Adrenal gland (tissue), 12 donors: ENCODE measurements around the gene FAM193B. TPM values are rescaled to one million over a fixed set of nuclear protein-coding genes. Genes with fewer than 3 reads are reported as not detected.
"Not testable (repeated sequence)": the region's sequence is repeated elsewhere in the genome, so short reads cannot be mapped to it uniquely, and the experiment has no call there.

ENCODE experiments used
- DNase-seq, 7 donors: peaks; one replicate each; pipeline ENCODE4 v3.0.0-alpha.2; 2019 to 2020
- H3K27ac ChIP-seq, 5 donors: fragments of 200-600 bp; sonication (generic) in 4 of 5; 1 replicate in 3 of 5; 2 replicates in 2 of 5; pipeline versions ENCODE4 v1.5.1 to v1.8.0; 2016 to 2020; ENCODE audit warnings: mild to moderate bottlenecking in 1 of 5
- H3K27me3 ChIP-seq: fragments of 200-600 bp; 2 replicates; pipeline ENCODE4 v1.8.0; 2021
- H3K36me3 ChIP-seq, 2 donors: fragments of 200-600 bp; replicated peaks in 1 of 2; 1 replicate in 1 of 2; 2 replicates in 1 of 2; pipeline versions ENCODE4 v1.5.1 to v1.8.0; 2018 to 2022
- H3K4me1 ChIP-seq, 2 donors: fragments of 200-600 bp; replicated peaks in 1 of 2; 1 replicate in 1 of 2; 2 replicates in 1 of 2; pipeline versions ENCODE4 v1.5.1 to v1.8.0; 2018 to 2021
- H3K4me3 ChIP-seq, 4 donors: fragments of 200-600 bp; sonication (generic) in 3 of 4; one replicate each; pipeline ENCODE4 v1.5.1; 2016 to 2018
- H3K9me3 ChIP-seq, 3 donors: fragments of 200-600 bp; sonication (generic) in 1 of 3; replicated peaks in 1 of 3; 1 replicate in 2 of 3; 2 replicates in 1 of 3; pipeline versions ENCODE4 v1.5.1 to v1.8.0; 2016 to 2021
- CTCF ChIP-seq, 6 experiments: fragments of 450-650 bp in 4 of 6; fragments of 200-600 bp in 2 of 6; sonication (generic) in 1 of 6; IDR thresholded peaks; 1 replicate in 5 of 6; 2 replicates in 1 of 6; pipeline versions ENCODE4 v1.5.1 to v1.8.0; 2016 to 2021; ENCODE audit warnings: antibody characterized with exemption in 6 of 6, mild to moderate bottlenecking in 2 of 6, moderate library complexity in 1 of 6
- POLR2A ChIP-seq, 2 donors: fragments of 450-650 bp; IDR thresholded peaks; one replicate each; pipeline ENCODE4 v1.6.1; 2017; ENCODE audit warnings: antibody characterized with exemption in 2 of 2, mild to moderate bottlenecking in 2 of 2, moderate library complexity in 1 of 2
- WGBS, 4 donors: extraction: QIAGEN DNeasy Blood & Tissue Kit in 2 of 4; methylation state at CpG; one replicate each; pipeline versions ENCODE4 v1.1.5 to v1.1.7; 2013 to 2017; 5-methylcytosine and 5-hydroxymethylcytosine counted together
- intact Hi-C, 2 donors: fragments of 100-400 bp; cut with DNase I; formaldehyde crosslinking; loops; one replicate each; pipeline versions ENCODE4 v1.14.1 to v1.15.0; 2022 to 2023
- polyA plus RNA-seq, 3 donors: library from polyadenylated mRNA; stranded (reverse); fragments of 200-250 nt in 2 of 3; fragments of 350-450 nt in 1 of 3; fragmentation: Illumina TruSeq in 1 of 3; extraction: RNeasy Lipid Tissue Mini Kit (QIAGEN cat#74804) in 1 of 3; gene quantifications; one replicate each; pipeline ENCODE4 v1.2.3, GENCODE V29; 2013 to 2014
- total RNA-seq, 9 donors: library from RNA; depleted of rRNA in 4 of 9; stranded (reverse); fragments of >200 nt in 4 of 9; fragments of 120-200 nt in 1 of 9; fragmentation: NEBNext Ultra II Directional in 1 of 9; extraction: Animal tissue kit (Norgen Biotek cat#: 25700) in 1 of 9; gene quantifications; one replicate each; pipeline versions ENCODE4 v1.1.0 to v1.2.4, GENCODE V29; 2013 to 2023
- donor health status: healthy with polysubstance abuse.
- donor health status: Bipolar disorder and iron deficiency.
- donor health status: DM: yes; HTN: yes; CAD: no.
- donor health status: DM: no; HTN: no; CAD: no.
- donor health status: DM: no; HTN: no; CAD: no.
- donor health status: DM: yes; HTN: yes; CAD: no.

FAM193B gene
- total and polyA plus RNA-seq, 12 donors, result 18.4 to 851 (median 44.0) TPM

DNA sequence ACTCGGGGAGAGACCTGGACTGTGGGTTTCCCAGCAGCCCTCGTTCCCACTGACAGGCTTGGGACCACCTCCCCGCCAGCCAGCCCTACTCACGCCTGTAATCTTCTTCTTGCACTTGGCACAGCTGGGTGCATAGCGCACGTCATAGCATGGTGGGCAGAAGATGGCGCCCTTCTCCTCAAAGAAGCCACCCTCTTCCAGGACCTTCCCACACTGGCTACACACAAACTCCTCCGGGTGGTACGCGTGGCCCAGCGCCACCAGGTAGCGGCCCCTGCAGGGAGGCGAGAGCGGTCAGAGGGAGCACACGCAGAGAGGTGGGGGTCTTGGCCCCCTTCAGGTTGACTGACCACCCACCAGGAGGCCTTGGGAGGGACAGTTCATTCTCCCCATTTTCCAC is 66.4 kb downstream of the FAM193B start:
- Histone ChIP-seq H3K4me1 (no peaks in the 10 kb centered on the region), H3K4me3 (no peak overlapping the region), H3K27me3 (no peaks in the 10 kb centered on the region), H3K9me3 (no peaks in the 10 kb centered on the region), H3K27ac (no peak overlapping the region), H3K36me3 (peaks cover 0 to 41% of the 10 kb centered on the region in 2 donors)
- TF ChIP-seq CTCF (IDR thresholded peaks at IDR 0.05) (no peak), POLR2A (IDR thresholded peaks at IDR 0.05) (no peak)
- 86 to 95% (median 91%) methylated on average over 11 to 15 of the region's 15 CpGs for WGBS, 4 donors
- intact Hi-C loops, result no loop called here
- DNase-seq, result no peak

DNA sequence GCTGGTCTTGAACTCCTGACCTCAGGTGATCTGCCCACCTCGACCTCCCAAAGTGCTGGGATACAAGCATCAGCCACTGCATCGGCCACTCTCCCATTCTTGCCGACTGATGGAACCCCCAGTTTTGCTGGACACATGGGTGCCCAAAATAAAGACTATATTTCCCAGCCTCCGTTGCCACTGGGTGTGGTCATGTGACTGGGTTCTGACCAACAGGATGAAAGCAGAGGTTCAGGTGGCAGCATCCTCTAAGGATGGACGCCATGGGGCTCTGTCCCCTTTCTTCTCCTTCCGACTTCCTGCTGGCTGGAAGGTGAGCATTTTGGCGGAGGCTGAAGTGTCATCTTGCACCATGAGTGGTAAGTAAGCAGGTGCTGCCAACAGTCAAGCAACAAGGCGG is 67.2 kb downstream of the FAM193B start:
- H3K9me3 ChIP-seq, result no peaks in the 10 kb centered on the region
- no peaks in the 10 kb centered on the region for H3K4me1 ChIP-seq
- DNase-seq, result no peak
- H3K27me3 ChIP-seq, result no peaks in the 10 kb centered on the region
- WGBS, 4 donors, result 86 to 94% (median 92%) methylated on average over 8 of the region's 8 CpGs
- TF ChIP-seq CTCF (IDR thresholded peaks at IDR 0.05) (no peak), POLR2A (IDR thresholded peaks at IDR 0.05) (no peak)
- no peak overlapping the region for H3K4me3 ChIP-seq
- H3K36me3 ChIP-seq, result peaks cover 0 to 36% of the 10 kb centered on the region in 2 donors
- intact Hi-C loops, result no loop called here
- no peak overlapping the region for H3K27ac ChIP-seq

- intact Hi-C loops, result no loop called here
- H3K4me3 ChIP-seq, result no peak overlapping the region
- DNase-seq, result no peak
- no peaks in the 10 kb centered on the region for H3K9me3 ChIP-seq
- no peaks in the 10 kb centered on the region for H3K4me1 ChIP-seq
- H3K36me3 ChIP-seq, result peaks cover 0 to 27% of the 10 kb centered on the region in 2 donors
- H3K27me3 ChIP-seq, result no peaks in the 10 kb centered on the region
- H3K27ac ChIP-seq, result no peak overlapping the region
- 85 to 96% (median 93%) methylated on average over 3 of the region's 3 CpGs for WGBS, 4 donors
- TF ChIP-seq CTCF (IDR thresholded peaks at IDR 0.05) (no peak), POLR2A (IDR thresholded peaks at IDR 0.05) (no peak)
Measured at GRCh38 chr5:177486256-177486655, 68.1 kb downstream of the FAM193B start.

DNA sequence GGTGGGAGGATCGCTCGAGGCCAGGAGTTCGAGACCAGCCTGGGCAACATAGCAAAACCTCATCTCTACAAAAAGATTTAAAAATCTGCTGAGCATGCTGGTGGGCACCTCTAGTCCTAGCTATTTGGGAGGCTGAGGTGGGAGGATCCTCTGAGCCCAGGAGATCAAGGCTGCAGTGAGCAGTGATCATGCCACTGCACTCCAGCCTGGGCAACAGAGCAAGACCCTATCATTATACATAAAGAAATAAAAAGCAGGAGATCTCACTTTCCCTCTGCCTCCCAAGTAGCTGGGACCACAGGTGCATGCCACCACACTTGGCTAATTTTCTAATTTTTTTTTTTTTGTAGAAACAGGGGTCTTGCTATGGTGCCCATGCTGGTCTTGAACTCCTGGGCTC is 68.6 kb downstream of the FAM193B start:
- H3K27me3 ChIP-seq, H3K9me3 ChIP-seq, H3K27ac ChIP-seq, DNase-seq, intact Hi-C loops, H3K4me1 ChIP-seq, H3K4me3 ChIP-seq: not testable (repeated sequence)
- 92 to 100% (median 97%) methylated on average over 1 to 3 of the region's 3 CpGs for WGBS, 4 donors
- H3K36me3 ChIP-seq, result peaks cover 0 to 27% of the 10 kb centered on the region in 2 donors

DNA sequence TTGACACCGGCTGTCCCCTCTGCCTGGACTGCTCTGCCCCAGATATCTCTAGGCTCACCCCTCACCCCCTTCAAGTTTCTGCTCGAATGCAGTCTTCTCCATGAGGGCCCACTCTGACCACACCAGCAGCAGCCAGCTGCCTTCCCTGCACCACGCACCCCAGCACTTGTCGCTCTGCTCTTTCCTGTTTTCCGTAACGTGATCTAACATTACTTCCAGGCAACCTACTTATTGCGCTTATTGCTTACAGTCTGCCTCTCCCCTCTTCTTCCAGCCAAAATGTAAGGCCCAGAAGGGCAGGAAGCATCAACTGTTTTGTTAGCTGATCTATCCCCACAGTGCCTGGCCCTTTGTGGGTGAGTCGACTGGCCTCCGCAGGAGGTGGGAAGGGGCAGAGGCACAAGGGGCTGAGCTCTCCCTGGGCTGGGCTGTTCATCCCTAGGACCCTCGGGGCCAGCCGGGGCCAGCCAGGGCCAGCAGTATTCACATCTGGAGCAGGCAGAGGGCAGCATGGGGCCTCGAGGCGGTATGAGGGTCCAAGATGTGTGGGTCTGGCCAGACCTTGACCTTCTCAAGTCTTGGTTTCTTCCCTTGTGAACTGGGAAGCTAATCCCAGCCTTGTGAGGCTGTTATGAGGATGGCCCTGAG is 69.3 kb downstream of the FAM193B start:
- intact Hi-C loops, result no loop called here
- Histone ChIP-seq H3K27ac (no peak overlapping the region), H3K27me3 (no peaks in the 10 kb centered on the region), H3K36me3 (peaks cover 0 to 23% of the 10 kb centered on the region in 2 donors), H3K4me3 (no peak overlapping the region), H3K9me3 (no peaks in the 10 kb centered on the region), H3K4me1 (peaks cover 0 to 3% of the 10 kb centered on the region in 2 donors)
- WGBS, 4 donors, result 74 to 78% (median 78%) methylated on average over 11 to 13 of the region's 13 CpGs
- TF ChIP-seq POLR2A (IDR thresholded peaks at IDR 0.05) (no peak), CTCF (IDR thresholded peaks at IDR 0.05) (no peak)
- no peak for DNase-seq
